Liver (tissue), 9 donors: ENCODE results near the gene CDH13. TPM values are rescaled to one million over a fixed set of nuclear protein-coding genes. Genes with fewer than 3 reads are reported as not detected.

ENCODE experiments used
- DNase-seq: peaks from one replicate; pipeline ENCODE4 v3.0.0-alpha.2; 2017; ENCODE audit warnings: low spot score
- H3K27ac ChIP-seq, 2 donors: one replicate each; pipeline ENCODE4 v1.7.0; 2013; ENCODE audit warnings: inconsistent platforms in 2 of 2, low read length in 2 of 2, control low read depth in 1 of 2, low read depth in 1 of 2, mild to moderate bottlenecking in 1 of 2
- H3K27me3 ChIP-seq, 4 donors: one replicate each; pipeline versions ENCODE4 v1.6.1 to v1.7.0; 2013; ENCODE audit warnings: low read length in 3 of 4, inconsistent platforms in 1 of 4, mild to moderate bottlenecking in 1 of 4, moderate library complexity in 1 of 4; ENCODE audit not compliant: control insufficient read depth in 4 of 4, insufficient read depth in 4 of 4
- H3K36me3 ChIP-seq, 4 donors: one replicate each; pipeline versions ENCODE4 v1.6.1 to v1.7.0; 2013; ENCODE audit warnings: low read length in 3 of 4, mild to moderate bottlenecking in 3 of 4, low read depth in 1 of 4, moderate library complexity in 1 of 4; ENCODE audit not compliant: control insufficient read depth in 4 of 4, insufficient read depth in 3 of 4
- H3K4me1 ChIP-seq, 4 donors: one replicate each; pipeline versions ENCODE4 v1.6.1 to v1.7.0; 2013; ENCODE audit warnings: low read length in 3 of 4, mild to moderate bottlenecking in 3 of 4, moderate library complexity in 1 of 4; ENCODE audit not compliant: control insufficient read depth in 4 of 4, insufficient read depth in 4 of 4
- H3K4me3 ChIP-seq, 3 donors: one replicate each; pipeline versions ENCODE4 v1.6.1 to v1.7.0; 2013; ENCODE audit warnings: low read length in 3 of 3, control low read depth in 1 of 3, low read depth in 1 of 3, mild to moderate bottlenecking in 1 of 3
- H3K9ac ChIP-seq, 2 donors: one replicate each; pipeline ENCODE4 v1.7.0; 2013; ENCODE audit warnings: low read length in 2 of 2, mild to moderate bottlenecking in 2 of 2, moderate library complexity in 2 of 2, control low read depth in 1 of 2, low read depth in 1 of 2
- H3K9me3 ChIP-seq, 4 donors: one replicate each; pipeline versions ENCODE4 v1.6.1 to v1.7.0; 2013; ENCODE audit warnings: low read length in 3 of 4; ENCODE audit not compliant: control insufficient read depth in 4 of 4
- EGR1 ChIP-seq, 2 donors: IDR thresholded peaks; 2 replicates each; pipeline ENCODE4 v1.6.1; 2016 to 2018; ENCODE audit warnings: antibody characterized with exemption in 2 of 2, low read depth in 2 of 2
- FOXA2 ChIP-seq: IDR thresholded peaks from 2 replicates; pipeline ENCODE4 v1.6.1; 2016; ENCODE audit warnings: antibody characterized with exemption
- HNF4A ChIP-seq, 2 donors: conservative IDR thresholded peaks; 2 replicates each; pipeline ENCODE4 v1.6.1; 2016; ENCODE audit warnings: antibody characterized with exemption in 2 of 2, mild to moderate bottlenecking in 2 of 2
- HNF4G ChIP-seq: IDR thresholded peaks from 2 replicates; pipeline ENCODE4 v1.6.1; 2016; ENCODE audit warnings: antibody characterized with exemption
- JUND ChIP-seq, 2 donors: IDR thresholded peaks; 2 replicates each; pipeline ENCODE4 v1.6.1; 2016; ENCODE audit warnings: antibody characterized with exemption in 2 of 2
- NR2F2 ChIP-seq: IDR thresholded peaks from 2 replicates; pipeline ENCODE4 v1.6.1; 2016; ENCODE audit warnings: antibody characterized with exemption
- RAD21 ChIP-seq, 2 donors: IDR thresholded peaks; 2 replicates each; pipeline ENCODE4 v1.6.1; 2016; ENCODE audit warnings: antibody characterized with exemption in 2 of 2, mild to moderate bottlenecking in 2 of 2
- RXRA ChIP-seq, 2 donors: IDR thresholded peaks; 2 replicates each; pipeline ENCODE4 v1.6.1; 2017 to 2018; ENCODE audit warnings: antibody characterized with exemption in 2 of 2, mild to moderate bottlenecking in 1 of 2
- SP1 ChIP-seq: IDR thresholded peaks from 2 replicates; pipeline ENCODE4 v1.6.1; 2018; ENCODE audit warnings: antibody characterized with exemption, mild to moderate bottlenecking
- TAF1 ChIP-seq: conservative IDR thresholded peaks from 2 replicates; pipeline ENCODE4 v1.6.1; 2016; ENCODE audit warnings: antibody characterized with exemption, mild to moderate bottlenecking
- WGBS: extraction: QIAGEN DNeasy Blood & Tissue Kit; methylation state at CpG from one replicate; pipeline ENCODE4 v1.1.7; 2013; 5-methylcytosine and 5-hydroxymethylcytosine counted together
- polyA plus RNA-seq, 2 donors: library from polyadenylated mRNA; stranded (reverse) in 1 of 2; unstranded in 1 of 2; fragments of 200-250 nt in 1 of 2; fragments of >200 nt in 1 of 2; fragmentation: Nextera tagmentation in 1 of 2; extraction: Ambion mirVana in 1 of 2; gene quantifications; one replicate each; pipeline versions ENCODE4 v1.2.1 to v1.2.3, GENCODE V29; 2013 to 2015
- total RNA-seq, 2 donors: library from RNA; depleted of rRNA; stranded (reverse); fragments of >200 nt; gene quantifications; one replicate each; pipeline ENCODE4 v1.2.3, GENCODE V29; 2014
- TF ChIP-seq, protein P1 (sequence below): IDR thresholded peaks from 2 replicates; pipeline ENCODE4 v1.6.1; 2016; ENCODE audit warnings: antibody characterized with exemption
- TF ChIP-seq, protein P2 (sequence below): IDR thresholded peaks from 2 replicates; pipeline ENCODE4 v1.6.1; 2016; ENCODE audit warnings: antibody characterized with exemption
- TF ChIP-seq, protein P3 (sequence below): IDR thresholded peaks from 2 replicates; pipeline ENCODE4 v1.6.1; 2016; ENCODE audit warnings: antibody characterized with exemption, mild to moderate bottlenecking
- TF ChIP-seq, protein P4 (sequence below): fragments of 150-350 bp; IDR thresholded peaks from 2 replicates; pipeline ENCODE4 v1.5.1; 2017; ENCODE audit warnings: improper control_type of control experiment, low read depth, low read length; ENCODE audit not compliant: missing input control
- donor health status: healthy.
- donor health status: healthy.
- donor health status: healthy.
- donor health status: healthy.
- donor health status: healthy.

CDH13 gene
- total and polyA plus RNA-seq, 4 donors: 0.21 to 1.5 (median 0.58) TPM

DNA sequence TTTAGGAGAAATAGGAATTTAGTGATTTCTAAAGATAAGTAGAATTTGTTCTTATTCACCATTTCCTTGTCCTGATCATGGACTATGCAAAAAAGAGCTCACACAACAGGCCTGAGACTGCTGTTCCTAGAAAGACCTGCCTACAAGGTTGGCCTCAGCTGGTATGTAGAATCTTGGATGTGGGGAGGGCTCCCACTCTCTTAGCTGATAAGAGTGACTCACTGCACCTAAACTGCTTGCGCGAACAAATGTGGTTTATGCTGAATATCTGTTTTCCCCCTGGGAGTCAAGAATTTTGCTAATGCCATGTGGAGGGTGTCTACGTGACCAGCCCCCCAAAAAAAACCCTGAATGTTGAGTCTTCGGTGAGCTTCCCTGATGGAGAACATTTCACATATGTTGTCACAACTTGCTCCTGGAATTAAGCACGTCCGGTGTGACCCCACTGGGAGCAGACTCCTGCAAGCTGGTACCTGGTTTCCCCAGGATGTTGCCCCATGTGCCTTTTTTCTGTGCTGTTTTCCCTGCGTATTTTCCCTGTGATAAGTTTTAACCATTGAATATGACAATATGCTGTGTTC is 1112.2 kb downstream of the CDH13 start:
- Histone ChIP-seq H3K9ac (no peak overlapping the region), H3K9me3 (peaks cover 0 to 3% (median under 1%) of the 10 kb centered on the region in 4 donors), H3K36me3 (no peaks in the 10 kb centered on the region), H3K4me3 (no peak overlapping the region), H3K4me1 (no peaks in the 10 kb centered on the region), H3K27me3 (peaks cover 0 to 3% (median 0%) of the 10 kb centered on the region in 4 donors), H3K27ac (no peak overlapping the region)
- no peak for DNase-seq
- TF ChIP-seq SP1 (no peak), FOXA2 (no peak), NR2F2 (no peak), RAD21 (IDR thresholded peaks at IDR 0.05) (no peak), EGR1 (IDR thresholded peaks at IDR 0.05; ENCODE audit: low read depth in 2 of 2) (no peak), HNF4G (no peak)
- TF ChIP-seq, protein P1, sequence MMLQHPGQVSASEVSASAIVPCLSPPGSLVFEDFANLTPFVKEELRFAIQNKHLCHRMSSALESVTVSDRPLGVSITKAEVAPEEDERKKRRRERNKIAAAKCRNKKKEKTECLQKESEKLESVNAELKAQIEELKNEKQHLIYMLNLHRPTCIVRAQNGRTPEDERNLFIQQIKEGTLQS: no peak
- TF ChIP-seq, protein P2, sequence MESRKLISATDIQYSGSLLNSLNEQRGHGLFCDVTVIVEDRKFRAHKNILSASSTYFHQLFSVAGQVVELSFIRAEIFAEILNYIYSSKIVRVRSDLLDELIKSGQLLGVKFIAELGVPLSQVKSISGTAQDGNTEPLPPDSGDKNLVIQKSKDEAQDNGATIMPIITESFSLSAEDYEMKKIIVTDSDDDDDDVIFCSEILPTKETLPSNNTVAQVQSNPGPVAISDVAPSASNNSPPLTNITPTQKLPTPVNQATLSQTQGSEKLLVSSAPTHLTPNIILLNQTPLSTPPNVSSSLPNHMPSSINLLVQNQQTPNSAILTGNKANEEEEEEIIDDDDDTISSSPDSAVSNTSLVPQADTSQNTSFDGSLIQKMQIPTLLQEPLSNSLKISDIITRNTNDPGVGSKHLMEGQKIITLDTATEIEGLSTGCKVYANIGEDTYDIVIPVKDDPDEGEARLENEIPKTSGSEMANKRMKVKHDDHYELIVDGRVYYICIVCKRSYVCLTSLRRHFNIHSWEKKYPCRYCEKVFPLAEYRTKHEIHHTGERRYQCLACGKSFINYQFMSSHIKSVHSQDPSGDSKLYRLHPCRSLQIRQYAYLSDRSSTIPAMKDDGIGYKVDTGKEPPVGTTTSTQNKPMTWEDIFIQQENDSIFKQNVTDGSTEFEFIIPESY: no peak
- WGBS: 84% methylated on average over 7 of the region's 7 CpGs

DNA sequence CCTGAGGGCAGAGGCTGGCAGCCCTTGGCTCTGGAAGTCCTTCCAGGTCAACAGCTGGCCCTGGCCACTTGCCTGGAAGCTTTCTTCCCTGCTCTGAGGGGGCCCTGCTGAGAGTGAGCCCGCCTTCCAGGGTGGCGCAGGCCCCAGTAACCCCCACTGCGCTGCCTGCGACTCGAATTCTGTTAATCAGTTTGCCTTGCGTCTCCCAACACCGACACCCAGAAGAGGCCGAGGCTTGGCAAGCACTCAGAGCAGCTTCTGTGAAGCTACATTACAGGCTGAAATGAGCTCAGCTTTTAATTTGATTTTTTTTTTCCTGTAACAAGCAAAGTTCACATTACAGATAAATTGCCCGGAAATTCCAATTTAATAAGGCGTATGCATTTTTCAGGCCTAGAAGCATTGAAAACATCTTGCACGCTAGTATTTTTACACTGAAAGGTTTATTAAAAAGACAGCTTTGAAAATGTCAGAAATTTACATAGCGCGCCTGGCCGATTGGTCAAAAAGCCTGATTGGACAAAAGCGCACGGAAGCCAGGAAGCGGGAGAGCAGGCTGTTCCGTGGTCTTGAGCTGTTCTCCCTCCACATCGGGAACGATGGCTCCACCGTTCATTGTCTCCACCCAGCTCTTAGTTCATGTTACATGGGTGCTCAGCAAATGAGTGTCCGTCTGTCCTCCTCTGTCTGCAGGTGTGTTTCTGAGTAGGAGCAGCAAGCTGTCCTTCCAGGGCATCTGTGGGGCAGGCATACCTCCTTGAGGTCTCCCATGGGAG is 1115.5 kb downstream of the CDH13 start:
- Histone ChIP-seq H3K27me3 (peaks cover 0 to 3% (median 0%) of the 10 kb centered on the region in 4 donors), H3K4me1 (no peaks in the 10 kb centered on the region), H3K4me3 (no peak overlapping the region), H3K27ac (no peak overlapping the region), H3K9me3 (no peaks in the 10 kb centered on the region), H3K36me3 (no peaks in the 10 kb centered on the region), H3K9ac (no peak overlapping the region)
- 84% methylated on average over 22 of the region's 22 CpGs for WGBS
- no peak for DNase-seq
- TF ChIP-seq SP1 (no peak), TAF1 (no peak), RXRA (IDR thresholded peaks at IDR 0.05) (no peak), JUND (IDR thresholded peaks at IDR 0.05) (no peak), HNF4A (conservative IDR thresholded peaks at IDR 0.05) (no peak), NR2F2 (no peak)
- TF ChIP-seq, protein P1: no peak
- TF ChIP-seq, protein P3, sequence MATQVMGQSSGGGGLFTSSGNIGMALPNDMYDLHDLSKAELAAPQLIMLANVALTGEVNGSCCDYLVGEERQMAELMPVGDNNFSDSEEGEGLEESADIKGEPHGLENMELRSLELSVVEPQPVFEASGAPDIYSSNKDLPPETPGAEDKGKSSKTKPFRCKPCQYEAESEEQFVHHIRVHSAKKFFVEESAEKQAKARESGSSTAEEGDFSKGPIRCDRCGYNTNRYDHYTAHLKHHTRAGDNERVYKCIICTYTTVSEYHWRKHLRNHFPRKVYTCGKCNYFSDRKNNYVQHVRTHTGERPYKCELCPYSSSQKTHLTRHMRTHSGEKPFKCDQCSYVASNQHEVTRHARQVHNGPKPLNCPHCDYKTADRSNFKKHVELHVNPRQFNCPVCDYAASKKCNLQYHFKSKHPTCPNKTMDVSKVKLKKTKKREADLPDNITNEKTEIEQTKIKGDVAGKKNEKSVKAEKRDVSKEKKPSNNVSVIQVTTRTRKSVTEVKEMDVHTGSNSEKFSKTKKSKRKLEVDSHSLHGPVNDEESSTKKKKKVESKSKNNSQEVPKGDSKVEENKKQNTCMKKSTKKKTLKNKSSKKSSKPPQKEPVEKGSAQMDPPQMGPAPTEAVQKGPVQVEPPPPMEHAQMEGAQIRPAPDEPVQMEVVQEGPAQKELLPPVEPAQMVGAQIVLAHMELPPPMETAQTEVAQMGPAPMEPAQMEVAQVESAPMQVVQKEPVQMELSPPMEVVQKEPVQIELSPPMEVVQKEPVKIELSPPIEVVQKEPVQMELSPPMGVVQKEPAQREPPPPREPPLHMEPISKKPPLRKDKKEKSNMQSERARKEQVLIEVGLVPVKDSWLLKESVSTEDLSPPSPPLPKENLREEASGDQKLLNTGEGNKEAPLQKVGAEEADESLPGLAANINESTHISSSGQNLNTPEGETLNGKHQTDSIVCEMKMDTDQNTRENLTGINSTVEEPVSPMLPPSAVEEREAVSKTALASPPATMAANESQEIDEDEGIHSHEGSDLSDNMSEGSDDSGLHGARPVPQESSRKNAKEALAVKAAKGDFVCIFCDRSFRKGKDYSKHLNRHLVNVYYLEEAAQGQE: no peak
- TF ChIP-seq, protein P4, sequence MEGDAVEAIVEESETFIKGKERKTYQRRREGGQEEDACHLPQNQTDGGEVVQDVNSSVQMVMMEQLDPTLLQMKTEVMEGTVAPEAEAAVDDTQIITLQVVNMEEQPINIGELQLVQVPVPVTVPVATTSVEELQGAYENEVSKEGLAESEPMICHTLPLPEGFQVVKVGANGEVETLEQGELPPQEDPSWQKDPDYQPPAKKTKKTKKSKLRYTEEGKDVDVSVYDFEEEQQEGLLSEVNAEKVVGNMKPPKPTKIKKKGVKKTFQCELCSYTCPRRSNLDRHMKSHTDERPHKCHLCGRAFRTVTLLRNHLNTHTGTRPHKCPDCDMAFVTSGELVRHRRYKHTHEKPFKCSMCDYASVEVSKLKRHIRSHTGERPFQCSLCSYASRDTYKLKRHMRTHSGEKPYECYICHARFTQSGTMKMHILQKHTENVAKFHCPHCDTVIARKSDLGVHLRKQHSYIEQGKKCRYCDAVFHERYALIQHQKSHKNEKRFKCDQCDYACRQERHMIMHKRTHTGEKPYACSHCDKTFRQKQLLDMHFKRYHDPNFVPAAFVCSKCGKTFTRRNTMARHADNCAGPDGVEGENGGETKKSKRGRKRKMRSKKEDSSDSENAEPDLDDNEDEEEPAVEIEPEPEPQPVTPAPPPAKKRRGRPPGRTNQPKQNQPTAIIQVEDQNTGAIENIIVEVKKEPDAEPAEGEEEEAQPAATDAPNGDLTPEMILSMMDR: no peak
